Limb (tissue), 2 donors: Measurements from ENCODE around the gene INSYN2B.

Experiments used
- DNase-seq, 2 donors: peaks; one replicate each; pipeline ENCODE4 v3.0.0-alpha.2; 2016; ENCODE audit errors: extremely low spot score in 2 of 2

Gene INSYN2B

DNA sequence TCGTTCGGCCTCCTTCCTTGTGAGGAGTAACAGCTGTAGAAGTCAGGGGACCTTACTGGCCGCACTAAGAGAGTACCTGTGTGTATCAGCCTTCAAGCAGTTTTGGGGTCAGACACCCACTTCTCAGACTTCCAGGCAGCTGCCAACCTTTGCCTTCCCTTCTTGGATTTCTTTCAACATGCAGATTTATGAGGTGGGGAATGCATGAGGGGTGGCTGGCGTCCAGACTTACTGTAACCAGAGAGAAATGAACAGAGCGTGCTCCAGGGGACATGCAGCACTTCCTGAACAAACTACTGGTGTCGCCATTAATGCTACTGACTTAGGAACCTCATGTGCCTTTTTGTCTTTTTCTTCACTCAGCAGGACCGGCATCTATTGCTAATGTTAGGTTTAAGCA, 46.7 kb downstream of the INSYN2B start:
- peak in 1 of 2 donors; percentile 32 for DNase-seq

DNA sequence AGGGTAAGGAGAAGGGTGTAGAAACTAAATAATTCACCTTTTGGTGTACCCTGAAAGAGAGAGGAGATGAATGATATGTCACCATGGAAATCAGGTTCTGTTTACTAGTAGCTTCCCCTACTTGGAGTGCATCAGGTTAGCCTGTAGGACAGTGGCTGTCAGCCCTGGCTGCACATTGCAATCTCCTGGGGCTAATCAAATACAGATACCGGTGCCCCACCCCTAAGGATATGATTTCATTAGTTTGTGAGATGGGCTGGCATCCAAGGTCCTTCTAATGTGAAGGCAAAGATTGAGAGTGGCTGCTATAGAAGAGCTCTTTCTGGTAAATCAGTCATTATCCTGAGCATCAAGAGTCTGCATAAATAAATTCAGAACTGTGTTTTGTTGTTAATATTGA, 47.2 kb downstream of the INSYN2B start:
- no peak for DNase-seq

DNA sequence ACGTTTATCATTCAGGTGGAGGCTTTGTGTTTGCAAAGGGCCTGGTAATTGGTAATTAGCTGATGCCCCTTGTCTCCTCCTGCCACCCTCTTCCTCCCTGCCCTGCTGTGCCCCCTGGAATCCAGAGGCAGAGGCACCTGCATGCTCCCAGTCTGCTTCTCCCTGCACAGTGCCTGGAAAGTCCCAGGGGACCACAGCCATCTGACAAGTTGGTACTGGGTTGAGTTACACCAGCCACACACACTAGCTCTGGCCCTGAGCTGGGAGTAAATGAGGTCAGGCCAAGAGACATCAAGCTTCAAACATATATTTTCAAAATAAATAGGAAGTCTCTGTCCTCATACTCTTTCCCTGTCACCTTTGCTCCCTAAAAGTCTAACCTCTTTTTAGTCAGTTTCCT, 56.3 kb downstream of the INSYN2B start:
- DNase-seq, result no peak

GRCh38 chr5:169922474-169922873, 57.8 kb downstream of the INSYN2B start:
- DNase-seq, result no peak

DNA sequence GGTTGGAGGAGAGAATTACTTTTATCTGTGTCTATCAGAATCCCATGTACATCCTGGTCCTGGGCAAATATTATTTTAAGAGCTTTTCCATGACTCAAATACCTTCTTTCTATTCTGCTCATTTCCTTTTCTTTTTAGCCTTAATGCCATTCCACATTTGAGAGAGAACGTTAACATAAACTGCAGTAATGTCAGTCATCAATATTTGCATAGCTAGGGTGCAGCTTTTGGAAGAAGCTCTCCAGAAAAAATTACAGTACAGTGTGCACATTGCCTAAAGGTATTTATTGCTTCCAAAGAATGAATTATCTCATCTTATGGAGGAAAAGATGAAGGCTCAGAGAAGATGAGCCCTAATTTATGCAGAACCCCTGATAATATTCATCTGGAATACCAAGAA, 58.3 kb downstream of the INSYN2B start:
- no peak for DNase-seq

DNA sequence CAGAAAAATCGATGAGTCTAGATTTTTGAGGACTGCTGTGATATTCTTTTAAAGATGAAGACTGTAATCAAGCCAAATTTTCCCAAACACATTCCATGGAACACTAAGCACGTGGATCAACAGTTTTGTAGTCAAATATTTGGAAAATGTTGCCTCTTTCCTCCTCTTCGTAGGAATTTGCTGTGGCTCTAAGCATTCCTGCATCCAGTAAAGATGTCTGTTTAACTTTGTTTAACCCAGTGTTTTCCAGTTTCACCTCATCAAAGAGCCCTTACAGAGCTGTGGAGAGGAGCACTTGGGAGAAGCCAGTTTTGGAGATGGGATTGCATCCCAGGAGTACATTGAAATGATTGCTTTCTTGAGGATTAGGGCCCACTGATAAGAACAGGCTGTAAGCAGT, 58.9 kb downstream of the INSYN2B start:
- no peak for DNase-seq

- DNase-seq, result no peak
These were observed 59.8 kb downstream of the INSYN2B start for GRCh38 chr5:169920474-169920873.

GRCh38 chr5:169918228-169918627, 62.1 kb downstream of the INSYN2B start:
- DNase-seq, result no peak

- no peak for DNase-seq
These were observed 62.8 kb downstream of the INSYN2B start for GRCh38 chr5:169917500-169917899.

GRCh38 chr5:169914766-169915165, 65.5 kb downstream of the INSYN2B start:
- peak in 1 of 2 donors; percentile 38 for DNase-seq

- DNase-seq, result no peak
These were observed 66.8 kb downstream of the INSYN2B start for GRCh38 chr5:169913479-169913878.

DNA sequence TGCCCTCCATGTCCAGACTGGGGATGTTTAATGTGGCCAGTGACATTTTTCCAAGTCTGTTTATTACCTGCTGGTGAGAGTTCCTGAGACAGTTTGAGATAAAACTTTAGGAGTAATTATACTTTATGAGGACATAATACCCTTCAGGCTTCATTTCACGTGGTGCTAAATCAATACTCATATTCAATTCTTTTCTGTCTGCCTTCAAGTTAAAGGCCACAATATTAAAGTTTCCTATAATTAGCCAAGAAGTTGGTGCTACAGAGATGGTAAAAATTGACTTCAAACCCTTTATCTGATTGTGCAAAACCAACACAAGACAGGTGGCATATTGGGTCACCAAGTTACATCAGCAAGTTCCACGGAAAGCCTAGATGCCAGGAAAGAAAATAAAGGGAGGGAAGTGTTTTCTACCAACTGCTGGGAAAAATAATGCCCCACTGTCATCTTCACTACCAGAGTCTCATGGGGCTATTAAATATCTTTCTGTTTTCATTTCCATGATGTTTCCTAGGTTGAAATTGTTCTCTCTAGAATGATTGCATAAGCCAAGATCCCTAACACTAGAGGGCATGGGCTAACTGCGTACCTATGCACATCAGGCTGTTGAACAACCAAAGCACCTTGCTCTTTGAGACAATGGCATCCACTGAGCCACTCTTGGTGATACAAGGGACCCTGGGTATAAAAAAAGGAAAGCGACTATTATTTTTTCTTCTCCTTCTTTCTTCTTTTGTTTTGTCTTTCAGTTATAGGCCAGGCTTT, 68.7 kb downstream of the INSYN2B start:
- DNase-seq, result no peak

GRCh38 chr5:169910393-169910792, 69.9 kb downstream of the INSYN2B start:
- no peak for DNase-seq

GRCh38 chr5:169909945-169910344, 70.3 kb downstream of the INSYN2B start:
- DNase-seq, result no peak

GRCh38 chr5:169908864-169909263, 71.4 kb downstream of the INSYN2B start:
- DNase-seq, result no peak

GRCh38 chr5:169906745-169907649, 73.3 kb downstream of the INSYN2B start:
- no peak for DNase-seq

DNA sequence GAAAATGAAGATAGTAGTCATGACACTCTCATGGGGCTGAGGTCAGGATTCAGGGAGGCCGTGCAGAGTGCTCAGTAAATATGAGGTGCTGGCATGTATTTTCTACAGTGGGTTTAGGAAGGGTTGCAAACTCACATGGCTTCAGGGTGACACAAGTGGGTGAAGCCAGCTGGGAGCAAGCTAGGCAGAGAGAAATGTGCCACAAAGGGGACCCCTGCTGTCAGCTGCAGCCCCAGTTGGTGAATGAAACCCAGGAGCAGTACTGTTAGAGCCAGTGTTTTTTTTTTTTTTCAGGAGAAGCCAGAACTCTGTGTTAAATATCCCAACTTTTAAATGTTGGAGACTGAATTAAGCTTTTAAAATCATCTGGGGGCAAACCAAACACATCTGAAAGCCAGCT, 75.3 kb downstream of the INSYN2B start:
- no peak for DNase-seq

DNA sequence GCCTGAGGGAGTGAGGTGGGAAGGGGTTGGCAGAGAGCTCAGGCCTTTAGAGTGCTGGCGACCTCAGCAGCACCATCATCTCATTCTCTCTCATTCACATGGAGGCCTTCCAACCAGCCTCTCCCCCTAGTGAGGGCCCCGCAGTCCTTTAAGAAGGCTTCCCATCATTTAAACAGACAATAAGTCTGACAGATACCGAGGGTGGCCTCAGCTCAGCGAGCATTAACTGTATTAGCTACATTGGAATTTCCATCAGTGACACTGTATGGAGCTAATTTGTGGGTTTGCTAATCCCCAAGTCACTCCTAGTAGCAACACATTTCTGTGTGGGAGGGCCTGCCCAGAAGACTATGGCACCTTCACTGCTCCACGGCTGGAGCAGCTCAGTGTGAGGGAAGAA, 75.8 kb downstream of the INSYN2B start:
- DNase-seq, result peak in 1 of 2 donors; percentile 29

- DNase-seq, result peak in 1 of 2 donors; percentile 38
These were observed 76.2 kb downstream of the INSYN2B start for GRCh38 chr5:169904059-169904458.

- no peak for DNase-seq
These were observed 78.4 kb downstream of the INSYN2B start for GRCh38 chr5:169901896-169902295.

GRCh38 chr5:169897481-169897880, 82.8 kb downstream of the INSYN2B start:
- DNase-seq, result no peak

DNA sequence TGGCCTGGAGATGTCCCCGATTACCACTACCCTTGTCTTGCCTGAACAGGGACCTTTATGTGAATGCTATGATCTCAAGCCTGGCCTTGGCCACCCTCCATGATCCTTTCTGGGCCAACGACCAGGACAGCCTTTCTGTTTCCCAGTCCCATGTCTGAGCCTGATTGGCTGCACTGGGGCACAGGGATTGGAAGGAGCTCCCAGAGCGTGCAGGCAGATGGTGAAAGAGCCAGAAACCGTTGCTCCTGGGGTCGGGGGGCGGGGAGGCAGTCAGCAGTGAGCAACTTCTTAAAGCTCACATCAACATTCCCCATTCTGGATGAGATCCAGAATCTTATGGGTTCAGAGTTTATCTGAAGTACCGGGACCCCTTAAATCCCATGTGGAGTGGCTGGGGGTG, 84.4 kb downstream of the INSYN2B start:
- no peak for DNase-seq

DNA sequence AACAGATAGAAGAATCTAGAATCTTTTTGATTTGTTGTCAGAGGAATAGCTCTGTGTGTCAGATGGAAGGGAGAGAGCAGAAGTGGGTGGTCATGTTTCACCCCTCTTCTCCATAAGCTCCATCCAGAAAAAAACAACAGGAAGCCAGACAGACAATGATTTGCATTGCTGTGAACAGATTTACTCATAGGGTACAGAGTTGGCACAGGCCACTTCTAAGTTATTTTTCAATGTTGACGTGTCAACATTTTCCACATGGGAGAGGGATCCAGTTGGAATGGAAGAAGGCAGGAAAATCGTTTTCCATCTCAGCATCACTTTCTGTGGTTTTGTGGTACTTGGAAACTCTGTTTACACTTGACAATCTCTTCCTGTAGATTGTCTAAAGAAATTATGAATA, 86.7 kb downstream of the INSYN2B start:
- DNase-seq, result no peak
